ENCODE results near the gene RAPGEF1.

The RAPGEF1 gene

GRCh38 chr9:131677444-131678180, 62.3 kb downstream of the RAPGEF1 start:
- H3K9ac ChIP-seq (ENCODE audit: low read depth, low read length) = peak overlapping the region; percentile 2; the same call in 1 of the 2 replicates
- no peaks in the 10 kb centered on the region for H3K27me3 ChIP-seq (ENCODE audit: insufficient read depth, low read length)
- H3K4me3 ChIP-seq (ENCODE audit: low read length) = no peak overlapping the region
- no peaks in the 10 kb centered on the region for H3K9me3 ChIP-seq (ENCODE audit: insufficient read depth, low read depth, low read length)
- peak overlapping the region; percentile 40 for H3K27ac ChIP-seq (ENCODE audit: low read length)
- H3K36me3 ChIP-seq (ENCODE audit: insufficient read depth, low read depth, low read length) = no peaks in the 10 kb centered on the region
- H3K4me1 ChIP-seq (ENCODE audit: insufficient read depth, low read length) = peaks cover 66% of the 10 kb centered on the region

- H3K27me3 ChIP-seq (ENCODE audit: insufficient read depth, low read length) = no peaks in the 10 kb centered on the region
- H3K9ac ChIP-seq (ENCODE audit: low read depth, low read length) = peak overlapping the region; percentile 2; the same call in 1 of the 2 replicates
- no peak overlapping the region for H3K4me3 ChIP-seq (ENCODE audit: low read length)
- no peaks in the 10 kb centered on the region for H3K36me3 ChIP-seq (ENCODE audit: insufficient read depth, low read depth, low read length)
- no peaks in the 10 kb centered on the region for H3K9me3 ChIP-seq (ENCODE audit: insufficient read depth, low read depth, low read length)
- H3K27ac ChIP-seq (ENCODE audit: low read length) = peak overlapping the region; percentile 40
- H3K4me1 ChIP-seq (ENCODE audit: insufficient read depth, low read length) = peaks cover 62% of the 10 kb centered on the region
Measured at GRCh38 chr9:131677049-131677443, 62.8 kb downstream of the RAPGEF1 start.

- Histone ChIP-seq H3K27ac (ENCODE audit: low read length) (peak overlapping the region; percentile 40), H3K9me3 (ENCODE audit: insufficient read depth, low read depth, low read length) (no peaks in the 10 kb centered on the region), H3K9ac (ENCODE audit: low read depth, low read length) (0 out of 2 replicates have a peak overlapping the region, but pooled peaks have one; percentile 2), H3K4me1 (ENCODE audit: insufficient read depth, low read length) (peaks cover 58% of the 10 kb centered on the region), H3K27me3 (ENCODE audit: insufficient read depth, low read length) (no peaks in the 10 kb centered on the region), H3K36me3 (ENCODE audit: insufficient read depth, low read depth, low read length) (no peaks in the 10 kb centered on the region), H3K4me3 (ENCODE audit: low read length) (0 out of 2 replicates have a peak overlapping the region, but pooled peaks have one; percentile 32)
Measured at GRCh38 chr9:131676431-131676972, 63.4 kb downstream of the RAPGEF1 start.

GRCh38 chr9:131675437-131676022, 64.3 kb downstream of the RAPGEF1 start:
- H3K36me3 ChIP-seq (ENCODE audit: insufficient read depth, low read depth, low read length) = no peaks in the 10 kb centered on the region
- no peak overlapping the region for H3K27ac ChIP-seq (ENCODE audit: low read length)
- peaks cover 67% of the 10 kb centered on the region for H3K4me1 ChIP-seq (ENCODE audit: insufficient read depth, low read length)
- H3K27me3 ChIP-seq (ENCODE audit: insufficient read depth, low read length) = no peaks in the 10 kb centered on the region
- no peaks in the 10 kb centered on the region for H3K9me3 ChIP-seq (ENCODE audit: insufficient read depth, low read depth, low read length)
- no peak overlapping the region; the same call in 1 of the 2 replicates for H3K9ac ChIP-seq (ENCODE audit: low read depth, low read length)
- no peak overlapping the region for H3K4me3 ChIP-seq (ENCODE audit: low read length)

GRCh38 chr9:131674425-131675421, 65.2 kb downstream of the RAPGEF1 start:
- Histone ChIP-seq H3K9ac (ENCODE audit: low read depth, low read length) (no peak overlapping the region; the same call in 1 of the 2 replicates), H3K36me3 (ENCODE audit: insufficient read depth, low read depth, low read length) (no peaks in the 10 kb centered on the region), H3K27me3 (ENCODE audit: insufficient read depth, low read length) (no peaks in the 10 kb centered on the region), H3K4me1 (ENCODE audit: insufficient read depth, low read length) (peaks cover 69% of the 10 kb centered on the region), H3K27ac (ENCODE audit: low read length) (no peak overlapping the region), H3K4me3 (ENCODE audit: low read length) (no peak overlapping the region), H3K9me3 (ENCODE audit: insufficient read depth, low read depth, low read length) (no peaks in the 10 kb centered on the region)

GRCh38 chr9:131673531-131673930, 66.3 kb downstream of the RAPGEF1 start:
- Histone ChIP-seq H3K9me3 (ENCODE audit: insufficient read depth, low read depth, low read length) (no peaks in the 10 kb centered on the region), H3K4me3 (ENCODE audit: low read length) (no peak overlapping the region), H3K27me3 (ENCODE audit: insufficient read depth, low read length) (no peaks in the 10 kb centered on the region), H3K36me3 (ENCODE audit: insufficient read depth, low read depth, low read length) (no peaks in the 10 kb centered on the region), H3K4me1 (ENCODE audit: insufficient read depth, low read length) (peaks cover 65% of the 10 kb centered on the region), H3K27ac (ENCODE audit: low read length) (no peak overlapping the region), H3K9ac (ENCODE audit: low read depth, low read length) (no peak overlapping the region)

DNA sequence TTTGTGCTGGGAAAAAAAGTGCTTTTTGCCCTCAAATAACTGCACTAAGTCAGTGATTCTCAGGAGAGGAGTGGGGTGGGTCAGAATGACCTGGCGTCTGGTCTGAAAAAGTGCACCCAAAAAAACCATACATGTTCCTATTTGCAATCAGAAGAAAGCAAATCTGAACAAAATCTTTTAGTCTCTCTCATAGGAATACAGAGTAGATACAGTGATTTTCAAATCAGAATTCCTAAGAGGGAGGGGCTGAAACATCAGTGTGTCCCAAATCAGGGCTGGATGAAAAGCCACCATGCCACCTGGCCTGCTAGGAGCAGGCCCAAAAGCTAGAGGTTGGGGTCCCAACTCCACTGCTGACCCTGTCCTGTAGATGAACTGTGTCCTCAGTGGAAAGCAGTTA, 66.8 kb downstream of the RAPGEF1 start:
- no peak overlapping the region for H3K27ac ChIP-seq (ENCODE audit: low read length)
- no peaks in the 10 kb centered on the region for H3K27me3 ChIP-seq (ENCODE audit: insufficient read depth, low read length)
- H3K9me3 ChIP-seq (ENCODE audit: insufficient read depth, low read depth, low read length) = no peaks in the 10 kb centered on the region
- H3K4me1 ChIP-seq (ENCODE audit: insufficient read depth, low read length) = peaks cover 63% of the 10 kb centered on the region
- no peak overlapping the region for H3K4me3 ChIP-seq (ENCODE audit: low read length)
- H3K9ac ChIP-seq (ENCODE audit: low read depth, low read length) = no peak overlapping the region
- H3K36me3 ChIP-seq (ENCODE audit: insufficient read depth, low read depth, low read length) = no peaks in the 10 kb centered on the region

- no peaks in the 10 kb centered on the region for H3K27me3 ChIP-seq (ENCODE audit: insufficient read depth, low read length)
- H3K36me3 ChIP-seq (ENCODE audit: insufficient read depth, low read depth, low read length) = no peaks in the 10 kb centered on the region
- H3K4me1 ChIP-seq (ENCODE audit: insufficient read depth, low read length) = peaks cover 57% of the 10 kb centered on the region
- H3K9me3 ChIP-seq (ENCODE audit: insufficient read depth, low read depth, low read length) = no peaks in the 10 kb centered on the region
- H3K4me3 ChIP-seq (ENCODE audit: low read length) = no peak overlapping the region
- H3K27ac ChIP-seq (ENCODE audit: low read length) = no peak overlapping the region
- no peak overlapping the region for H3K9ac ChIP-seq (ENCODE audit: low read depth, low read length)
Measured at GRCh38 chr9:131672451-131672850, 67.4 kb downstream of the RAPGEF1 start.

- H3K36me3 ChIP-seq (ENCODE audit: insufficient read depth, low read depth, low read length) = no peaks in the 10 kb centered on the region
- no peak overlapping the region for H3K4me3 ChIP-seq (ENCODE audit: low read length)
- no peak overlapping the region; the same call in 1 of the 2 replicates for H3K9ac ChIP-seq (ENCODE audit: low read depth, low read length)
Measured at GRCh38 chr9:131671133-131671520, 68.7 kb downstream of the RAPGEF1 start.

DNA sequence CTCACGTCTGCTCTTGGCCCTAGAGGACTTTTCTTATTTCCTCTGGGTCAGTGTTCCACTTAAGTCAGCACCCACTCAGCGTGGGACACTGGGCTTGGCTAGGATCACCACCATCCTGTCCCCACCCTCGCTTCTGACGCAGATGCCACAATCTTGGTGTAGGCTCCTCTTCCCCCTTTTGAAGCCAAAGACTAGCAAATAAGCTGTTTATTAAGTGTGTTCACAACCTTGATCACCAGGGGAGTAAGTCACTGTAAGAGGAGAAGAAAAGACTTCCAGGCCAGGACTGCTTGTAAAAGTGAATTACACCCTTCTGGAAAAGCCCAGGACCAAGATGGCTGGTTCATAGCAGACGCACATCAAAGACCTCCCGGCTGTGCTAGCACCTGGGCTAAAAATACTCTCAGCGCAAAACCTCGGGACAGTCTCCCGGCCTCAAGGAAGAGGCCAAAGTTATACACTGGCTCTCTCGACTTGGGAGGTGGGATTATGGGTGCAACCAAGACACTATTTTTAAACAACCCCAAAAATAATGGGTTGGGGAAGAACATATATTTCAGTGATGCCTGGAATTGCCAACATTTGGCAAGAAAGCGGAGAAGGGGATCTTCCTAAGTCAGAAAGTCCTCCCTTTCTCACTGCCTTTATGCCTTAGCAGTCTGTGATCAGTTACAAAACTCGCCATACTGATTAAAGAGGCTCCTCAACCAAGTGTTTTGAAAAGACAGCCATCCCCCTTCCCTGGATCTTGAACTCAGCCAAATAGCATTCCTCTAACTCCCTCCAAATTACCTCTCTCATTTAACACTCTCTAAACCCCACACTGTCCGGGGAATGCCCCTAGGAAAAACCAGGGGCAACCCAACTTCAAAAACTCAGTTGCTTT, 69.4 kb downstream of the RAPGEF1 start:
- no peaks in the 10 kb centered on the region for H3K27me3 ChIP-seq (ENCODE audit: insufficient read depth, low read length)
- H3K36me3 ChIP-seq (ENCODE audit: insufficient read depth, low read depth, low read length) = no peaks in the 10 kb centered on the region
- H3K4me1 ChIP-seq (ENCODE audit: insufficient read depth, low read length) = peaks cover 39% of the 10 kb centered on the region
- H3K27ac ChIP-seq (ENCODE audit: low read length) = no peak overlapping the region
- no peaks in the 10 kb centered on the region for H3K9me3 ChIP-seq (ENCODE audit: insufficient read depth, low read depth, low read length)
- no peak overlapping the region; the same call in 1 of the 2 replicates for H3K9ac ChIP-seq (ENCODE audit: low read depth, low read length)
- no peak overlapping the region for H3K4me3 ChIP-seq (ENCODE audit: low read length)

More at GRCh38 chr9:131671133-131671520, 68.7 kb downstream of the RAPGEF1 start:
- no peak overlapping the region for H3K27ac ChIP-seq (ENCODE audit: low read length)
- no peaks in the 10 kb centered on the region for H3K9me3 ChIP-seq (ENCODE audit: insufficient read depth, low read depth, low read length)
- peaks cover 44% of the 10 kb centered on the region for H3K4me1 ChIP-seq (ENCODE audit: insufficient read depth, low read length)
- no peaks in the 10 kb centered on the region for H3K27me3 ChIP-seq (ENCODE audit: insufficient read depth, low read length)
